Measurements from ENCODE around the gene MTMR4.
A peak's percentile ranks its signal among the peaks of the same experiment; 100 is the strongest.
"Not testable (repeated sequence)": the region's sequence is repeated elsewhere in the genome, so short reads cannot be mapped to it uniquely, and the experiment has no call there.

Gene MTMR4

GRCh38 chr17:58508341-58509067, 5.9 kb downstream of the MTMR4 start:
- Histone ChIP-seq H3K4me1 (peaks cover 38 to 79% (median 61%) of the 10 kb centered on the region in 10 experiments), H3K36me3 (peaks cover 87 to 94% (median 92%) of the 10 kb centered on the region in 11 experiments), H3K9ac (no peak overlapping the region), H3K27me3 (no peaks in the 10 kb centered on the region), H3K27ac (no peak overlapping the region), H4K20me1 (peaks cover 0 to 43% (median 20%) of the 10 kb centered on the region in 11 experiments; a peak in 16 of 22 replicates), H3K9me3 (replicated peaks in 1 of 11) (no peaks in the 10 kb centered on the region), H3K4me2 (peak overlapping the region in 4 of 11 experiments; percentile 2 to 31 (median 29); a peak in 6 of 22 replicates), H3K4me3 (no peak overlapping the region)
- TF ChIP-seq Cebpa-rat (IDR thresholded peaks at IDR 0.05) = no peak

- H3K4me1 ChIP-seq = peaks cover 30 to 66% (median 49%) of the 10 kb centered on the region in 10 experiments
- no peaks in the 10 kb centered on the region for H3K9me3 ChIP-seq (replicated peaks in 1 of 11)
- no peak overlapping the region; a peak in 1 of 22 replicates for H3K9ac ChIP-seq
- H3K4me3 ChIP-seq = no peak overlapping the region
- peaks cover 0 to 29% (median 8%) of the 10 kb centered on the region in 11 experiments; a peak in 11 of 22 replicates for H4K20me1 ChIP-seq
- peaks cover 95 to 100% (median 98%) of the 10 kb centered on the region in 11 experiments for H3K36me3 ChIP-seq
- peak overlapping the region in 2 of 11 experiments; percentile 0 to 28; a peak in 2 of 22 replicates for H3K27ac ChIP-seq
- H3K27me3 ChIP-seq = no peaks in the 10 kb centered on the region
- TF ChIP-seq Cebpa-rat (IDR thresholded peaks at IDR 0.05) = peak in 2 of 11 experiments; percentile 32 to 65; a peak in 2 of 22 replicates
- H3K4me2 ChIP-seq = no peak overlapping the region; a peak in 1 of 22 replicates
Measured at GRCh38 chr17:58507123-58507634, 7.3 kb downstream of the MTMR4 start.

- TF ChIP-seq Cebpa-rat (IDR thresholded peaks at IDR 0.05) = no peak
- Histone ChIP-seq H3K4me3 (no peak overlapping the region), H3K27ac (peak overlapping the region in 2 of 11 experiments; percentile 9 to 28; a peak in 2 of 22 replicates), H3K27me3 (no peaks in the 10 kb centered on the region), H3K4me2 (peak overlapping the region in 3 of 11 experiments; percentile 9 to 76 (median 72); a peak in 1 of 22 replicates), H3K9ac (no peak overlapping the region), H3K4me1 (peaks cover 30 to 61% (median 47%) of the 10 kb centered on the region in 10 experiments), H3K9me3 (replicated peaks in 1 of 11) (no peaks in the 10 kb centered on the region), H4K20me1 (peaks cover 0 to 29% (median 8%) of the 10 kb centered on the region in 11 experiments; a peak in 11 of 22 replicates), H3K36me3 (peaks cover 96 to 100% (median 98%) of the 10 kb centered on the region in 11 experiments)
Measured at GRCh38 chr17:58506354-58507080, 7.9 kb downstream of the MTMR4 start.

- TF ChIP-seq Cebpa-rat (IDR thresholded peaks at IDR 0.05) = no peak
- H3K4me1 ChIP-seq = peaks cover 30 to 51% (median 46%) of the 10 kb centered on the region in 10 experiments
- no peak overlapping the region for H3K4me3 ChIP-seq
- no peaks in the 10 kb centered on the region for H3K27me3 ChIP-seq
- peak overlapping the region; percentile 44 to 77 (median 71) for H3K4me2 ChIP-seq
- no peaks in the 10 kb centered on the region for H3K9me3 ChIP-seq (replicated peaks in 1 of 11)
- H3K9ac ChIP-seq = no peak overlapping the region
- peaks cover 0 to 26% (median 8%) of the 10 kb centered on the region in 11 experiments; a peak in 11 of 22 replicates for H4K20me1 ChIP-seq
- H3K36me3 ChIP-seq = peaks cover 95 to 100% (median 97%) of the 10 kb centered on the region in 11 experiments
- peak overlapping the region in 7 of 11 experiments; percentile 35 to 71 (median 58); a peak in 14 of 22 replicates for H3K27ac ChIP-seq
Measured at GRCh38 chr17:58504826-58505351, 9.5 kb downstream of the MTMR4 start.

GRCh38 chr17:58503866-58504265, 10.6 kb downstream of the MTMR4 start:
- Histone ChIP-seq H3K4me1 (peaks cover 35 to 51% (median 44%) of the 10 kb centered on the region in 10 experiments), H3K9ac (0 out of 22 replicates have a peak overlapping the region, but pooled peaks of 1 of the 11 experiments have one; percentile 1), H3K27me3 (no peaks in the 10 kb centered on the region), H3K27ac (no peak overlapping the region), H3K4me2 (peak overlapping the region in 3 of 11 experiments; percentile 20 to 76 (median 74); a peak in 4 of 22 replicates), H3K9me3 (replicated peaks in 1 of 11) (no peaks in the 10 kb centered on the region), H3K36me3 (peaks cover 87 to 100% (median 97%) of the 10 kb centered on the region in 11 experiments), H4K20me1 (peaks cover 0 to 26% (median 8%) of the 10 kb centered on the region in 11 experiments; a peak in 10 of 22 replicates), H3K4me3 (no peak overlapping the region)
- no peak for TF ChIP-seq Cebpa-rat (IDR thresholded peaks at IDR 0.05)

GRCh38 chr17:58503134-58503533, 11.3 kb downstream of the MTMR4 start:
- H3K36me3 ChIP-seq = peaks cover 81 to 99% (median 95%) of the 10 kb centered on the region in 11 experiments
- peaks cover 0 to 26% (median 7%) of the 10 kb centered on the region in 11 experiments; a peak in 10 of 22 replicates for H4K20me1 ChIP-seq
- not testable (repeated sequence) for H3K27me3 ChIP-seq; H3K4me3 ChIP-seq; H3K9me3 ChIP-seq (replicated peaks in 1 of 11); H3K9ac ChIP-seq; H3K27ac ChIP-seq; H3K4me2 ChIP-seq
- peaks cover 28 to 44% (median 38%) of the 10 kb centered on the region in 10 experiments for H3K4me1 ChIP-seq

- peaks cover 24 to 36% (median 27%) of the 10 kb centered on the region in 10 experiments for H3K4me1 ChIP-seq
- H3K4me2 ChIP-seq = no peak overlapping the region
- no peak overlapping the region for H3K9ac ChIP-seq
- no peaks in the 10 kb centered on the region for H3K9me3 ChIP-seq (replicated peaks in 1 of 11)
- peaks cover 0 to 22% (median 9%) of the 10 kb centered on the region in 11 experiments; a peak in 10 of 22 replicates for H4K20me1 ChIP-seq
- H3K4me3 ChIP-seq = no peak overlapping the region
- no peaks in the 10 kb centered on the region for H3K27me3 ChIP-seq
- no peak overlapping the region for H3K27ac ChIP-seq
- TF ChIP-seq Cebpa-rat (IDR thresholded peaks at IDR 0.05) = no peak
- H3K36me3 ChIP-seq = peaks cover 81 to 99% (median 95%) of the 10 kb centered on the region in 11 experiments
Measured at GRCh38 chr17:58501451-58501850, 13.0 kb downstream of the MTMR4 start.

GRCh38 chr17:58498177-58498828, 16.1 kb downstream of the MTMR4 start:
- H3K4me2 ChIP-seq = no peak overlapping the region; a peak in 1 of 22 replicates
- no peak for TF ChIP-seq Cebpa-rat (IDR thresholded peaks at IDR 0.05)
- peaks cover 0 to 31% (median 11%) of the 10 kb centered on the region in 11 experiments; a peak in 11 of 22 replicates for H4K20me1 ChIP-seq
- no peak overlapping the region for H3K27ac ChIP-seq
- H3K36me3 ChIP-seq = peaks cover 83 to 99% (median 96%) of the 10 kb centered on the region in 11 experiments
- H3K4me3 ChIP-seq = no peak overlapping the region
- no peak overlapping the region for H3K9ac ChIP-seq
- no peaks in the 10 kb centered on the region for H3K27me3 ChIP-seq
- peaks cover 0 to 9% (median 0%) of the 10 kb centered on the region in 10 experiments; a peak in 5 of 20 replicates for H3K4me1 ChIP-seq
- H3K9me3 ChIP-seq (replicated peaks in 1 of 11) = no peaks in the 10 kb centered on the region
